Activated T-cell treated with anti-CD3 and anti-CD28 coated beads for 1 hour (primary cell): Measurements from ENCODE around the gene HSD3B2.

Experiments used
- DNase-seq: peaks from one replicate; pipeline ENCODE4 v3.0.0-alpha.2; 2020; ENCODE audit warnings: low read depth

Gene HSD3B2

DNA sequence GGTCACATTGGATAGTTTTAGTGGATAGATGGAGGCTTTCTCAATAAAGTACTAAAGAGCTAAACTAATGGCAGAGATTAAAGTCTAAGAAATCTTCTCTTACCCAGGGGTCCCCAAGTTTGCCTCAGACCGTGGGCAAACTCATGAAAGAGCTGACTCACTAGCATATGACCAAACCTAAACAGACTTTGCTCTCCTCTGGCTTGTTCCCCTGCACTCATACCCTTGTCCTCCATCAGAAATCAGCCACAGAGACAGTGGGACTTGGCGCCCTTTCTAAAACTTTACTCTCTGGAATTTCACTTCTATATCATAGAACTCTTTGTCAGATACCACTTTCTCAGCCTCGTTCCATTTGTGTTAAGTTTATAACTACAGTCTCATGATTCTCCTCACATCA is 17.0 kb upstream of the HSD3B2 start:
- no peak for DNase-seq

DNA sequence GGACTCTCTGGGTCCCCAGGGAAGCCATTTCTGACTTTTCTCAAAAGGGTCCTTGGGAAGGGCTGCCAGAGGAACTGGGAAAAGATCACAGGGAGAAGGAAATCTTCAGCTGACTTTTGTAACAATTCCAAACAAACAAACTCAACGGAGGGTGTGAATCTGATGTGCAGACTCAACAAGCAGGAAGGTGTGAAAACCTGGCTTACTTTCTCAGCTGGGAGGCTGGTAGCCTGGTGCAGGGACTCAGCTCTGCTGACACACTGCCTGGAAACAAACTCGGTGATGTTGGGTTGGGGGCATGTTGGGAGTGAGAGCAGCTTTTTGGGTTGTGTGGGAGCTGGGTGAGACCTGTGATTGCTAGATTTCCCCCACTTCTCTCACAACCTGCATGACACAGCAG is 10.2 kb upstream of the HSD3B2 start:
- DNase-seq, result no peak

GRCh38 chr1:119409731-119410130 is 5.2 kb upstream of the HSD3B2 start:
- DNase-seq, result no peak

GRCh38 chr1:119410961-119411360 is 4.0 kb upstream of the HSD3B2 start:
- DNase-seq, result no peak

DNA sequence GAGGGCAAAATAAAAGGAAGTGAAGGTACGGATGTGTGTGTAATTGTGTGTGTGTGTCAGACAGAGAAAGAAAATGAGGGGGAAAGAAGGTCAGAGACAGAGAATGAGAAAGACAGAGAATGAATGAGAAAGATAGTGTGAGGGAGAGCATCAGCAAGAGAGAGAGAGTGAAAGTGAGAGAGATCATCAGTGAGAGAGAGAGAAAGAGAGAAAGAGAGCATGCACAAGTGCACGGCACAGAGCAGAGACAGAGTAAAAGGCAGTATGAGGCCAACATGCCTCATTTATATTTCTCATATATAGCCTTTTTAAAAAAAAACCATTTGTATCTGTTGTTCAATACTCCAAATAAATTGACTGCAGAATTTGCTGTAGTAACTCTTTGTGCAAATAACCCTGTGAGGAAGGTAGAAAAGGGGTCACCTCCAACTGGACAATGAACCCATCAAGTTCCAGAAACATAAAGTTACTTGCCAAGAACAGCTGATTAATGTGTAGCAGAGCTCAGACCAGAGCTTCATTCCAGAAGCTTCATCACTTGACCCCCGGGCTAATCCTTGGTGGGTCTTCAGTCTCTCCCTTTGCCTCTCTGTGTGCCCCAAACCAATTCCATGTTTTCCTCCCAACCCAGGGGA is 1.2 kb downstream of the HSD3B2 start:
- no peak for DNase-seq

GRCh38 chr1:119419109-119419508 is 4.2 kb downstream of the HSD3B2 start:
- DNase-seq, result no peak

- DNase-seq, result no peak
Observed at GRCh38 chr1:119420638-119421037, 5.7 kb downstream of the HSD3B2 start.

GRCh38 chr1:119422631-119423030 is 7.7 kb downstream of the HSD3B2 start:
- no peak for DNase-seq

GRCh38 chr1:119428991-119429390 is 14.0 kb downstream of the HSD3B2 start:
- DNase-seq, result no peak

DNA sequence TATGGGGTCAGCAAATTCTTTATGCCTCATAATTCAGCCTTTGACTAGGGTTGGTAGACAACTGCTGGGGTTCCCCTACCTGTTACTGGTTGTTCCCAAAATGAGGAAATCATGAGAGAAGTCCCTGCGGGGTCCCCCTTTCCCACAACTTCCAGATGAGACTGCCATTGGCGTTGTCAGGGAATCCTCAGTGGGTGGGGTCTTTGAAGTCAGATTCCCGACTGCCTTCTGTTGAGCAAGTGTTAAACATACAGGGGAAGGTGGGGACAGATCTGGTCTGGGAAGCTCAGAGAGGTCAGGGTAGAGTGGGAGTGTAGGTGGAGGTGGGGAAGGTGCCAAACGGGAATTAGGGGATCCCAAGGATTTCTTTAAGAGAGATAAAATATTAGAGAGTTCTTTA is 14.7 kb downstream of the HSD3B2 start:
- no peak for DNase-seq

GRCh38 chr1:119430486-119430885 is 15.5 kb downstream of the HSD3B2 start:
- DNase-seq, result no peak

DNA sequence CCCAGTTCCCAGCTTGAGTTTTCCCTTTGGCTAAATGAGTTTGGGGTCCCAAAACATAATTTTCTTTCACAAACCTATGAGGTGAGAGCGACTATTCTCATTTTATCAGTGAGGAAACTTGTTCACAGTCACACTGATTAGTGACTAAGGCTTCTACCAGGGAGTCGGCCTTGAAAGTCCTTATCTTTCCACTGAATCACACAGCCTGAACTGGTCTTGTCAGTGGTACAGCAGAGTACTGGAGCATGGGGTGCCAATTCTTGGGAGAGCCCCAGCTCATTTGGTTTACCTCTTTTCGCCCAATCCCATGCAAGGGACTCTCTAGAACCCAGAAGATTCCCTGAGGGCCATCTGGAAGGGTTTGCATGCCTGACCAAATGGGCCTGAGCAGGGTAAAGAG is 16.9 kb downstream of the HSD3B2 start:
- DNase-seq, result no peak

GRCh38 chr1:119435052-119435451 is 20.1 kb downstream of the HSD3B2 start:
- no peak for DNase-seq

- no peak for DNase-seq
Observed at GRCh38 chr1:119438761-119439160, 23.8 kb downstream of the HSD3B2 start.

DNA sequence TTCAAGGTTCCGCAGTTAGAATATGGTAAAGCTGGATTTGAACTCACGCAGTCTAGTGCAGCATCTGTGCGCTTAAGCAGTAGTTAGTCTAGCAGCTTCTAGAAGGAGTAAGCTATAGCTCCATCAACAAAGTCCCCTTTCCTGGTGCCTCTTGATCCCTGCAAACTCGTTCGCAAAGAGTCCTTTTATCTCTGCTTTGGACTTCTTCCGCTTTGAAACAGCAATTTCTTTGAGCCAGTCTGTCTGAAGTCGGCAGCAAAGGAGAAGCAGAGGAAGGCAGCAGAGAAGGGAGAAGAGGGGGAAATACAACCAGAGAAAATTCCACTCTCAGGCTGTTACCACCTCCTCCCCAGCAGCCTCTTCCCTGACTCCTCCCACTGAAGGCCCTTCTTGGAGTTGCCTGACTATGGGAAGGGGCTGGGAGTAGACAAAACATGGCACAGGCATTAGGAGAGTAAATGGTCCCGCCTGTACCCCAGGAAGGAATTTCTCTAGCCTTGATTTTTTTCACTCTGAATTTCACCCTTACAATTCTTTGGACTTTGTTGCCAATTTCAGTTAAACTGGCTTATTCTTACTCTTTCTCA is 25.9 kb downstream of the HSD3B2 start:
- no peak for DNase-seq

DNA sequence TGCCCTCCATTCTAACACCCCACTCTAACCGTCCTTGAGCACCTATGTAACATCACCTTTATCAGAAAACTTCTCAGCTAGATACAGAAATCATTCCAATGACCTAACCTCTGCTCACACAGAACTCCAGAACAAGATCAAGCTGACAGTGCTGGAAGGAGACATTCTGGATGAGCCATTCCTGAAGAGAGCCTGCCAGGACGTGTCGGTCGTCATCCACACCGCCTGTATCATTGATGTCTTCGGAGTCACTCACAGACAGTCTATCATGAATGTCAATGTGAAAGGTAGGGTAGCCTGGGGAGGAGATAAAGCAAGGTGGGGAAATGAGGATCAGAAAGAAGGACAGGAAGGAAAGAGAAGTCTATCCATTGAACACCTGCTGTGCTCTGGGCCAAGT is 27.8 kb downstream of the HSD3B2 start:
- DNase-seq, result no peak

- DNase-seq, result no peak
Observed at GRCh38 chr1:119446321-119446720, 31.4 kb downstream of the HSD3B2 start.

GRCh38 chr1:119447344-119448126 is 32.6 kb downstream of the HSD3B2 start:
- no peak for DNase-seq

DNA sequence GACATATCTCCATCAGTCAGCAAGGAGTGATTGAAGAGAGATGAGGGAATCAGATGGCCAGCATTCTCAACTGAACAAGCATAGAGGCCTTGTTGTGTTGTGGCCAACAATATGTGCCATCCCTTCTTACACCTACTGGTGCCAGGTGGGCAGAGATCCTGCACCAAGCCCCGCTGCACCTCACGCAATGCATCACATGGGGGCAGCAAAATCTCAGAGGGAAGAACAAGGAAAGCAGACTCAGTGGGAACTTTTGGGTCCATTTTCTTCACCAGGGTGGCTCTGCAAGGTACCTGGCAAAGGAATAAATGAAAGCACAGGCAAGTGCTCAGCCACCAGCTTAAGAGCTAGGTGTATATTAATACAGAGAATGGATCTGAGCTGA is 33.2 kb downstream of the HSD3B2 start:
- DNase-seq, result no peak

DNA sequence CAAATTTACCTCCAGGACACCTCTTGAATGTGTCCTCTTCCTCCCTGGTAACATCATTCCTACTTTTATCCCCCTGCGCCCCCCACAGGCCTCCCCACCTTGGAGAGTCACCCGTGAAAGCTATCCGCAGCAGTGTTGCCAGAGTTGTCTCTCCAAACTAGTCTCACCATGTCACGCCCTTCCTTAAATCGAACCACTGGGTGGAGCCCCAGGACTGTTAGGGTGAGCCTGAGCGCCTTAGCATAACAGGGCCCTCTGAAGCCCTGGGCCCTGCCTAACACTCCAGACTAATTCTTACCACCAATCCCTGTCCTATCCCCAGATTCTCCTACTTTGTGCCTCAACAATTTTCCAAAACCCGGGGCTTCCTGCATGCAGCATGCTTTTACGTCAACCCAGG is 35.0 kb downstream of the HSD3B2 start:
- DNase-seq, result no peak

DNA sequence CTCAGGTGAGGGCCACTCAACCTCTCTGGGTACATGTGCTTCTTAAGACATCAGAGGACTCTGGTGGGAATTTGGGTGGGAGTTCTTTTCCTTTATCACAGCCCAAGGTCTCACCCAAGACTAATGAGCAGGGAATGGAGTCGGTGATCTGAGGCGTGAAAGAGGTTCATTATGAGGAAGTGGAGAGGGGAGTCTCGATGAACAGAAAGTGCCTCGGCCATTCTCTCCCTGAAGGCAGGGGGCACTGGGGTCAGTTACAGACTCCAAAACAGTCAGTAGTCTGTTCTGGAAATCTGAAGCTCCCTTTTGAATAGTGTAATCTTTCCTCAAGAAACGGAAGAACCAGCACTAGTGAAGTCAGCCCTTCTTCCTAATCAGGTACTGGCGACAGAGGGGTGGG is 36.2 kb downstream of the HSD3B2 start:
- DNase-seq, result no peak

DNA sequence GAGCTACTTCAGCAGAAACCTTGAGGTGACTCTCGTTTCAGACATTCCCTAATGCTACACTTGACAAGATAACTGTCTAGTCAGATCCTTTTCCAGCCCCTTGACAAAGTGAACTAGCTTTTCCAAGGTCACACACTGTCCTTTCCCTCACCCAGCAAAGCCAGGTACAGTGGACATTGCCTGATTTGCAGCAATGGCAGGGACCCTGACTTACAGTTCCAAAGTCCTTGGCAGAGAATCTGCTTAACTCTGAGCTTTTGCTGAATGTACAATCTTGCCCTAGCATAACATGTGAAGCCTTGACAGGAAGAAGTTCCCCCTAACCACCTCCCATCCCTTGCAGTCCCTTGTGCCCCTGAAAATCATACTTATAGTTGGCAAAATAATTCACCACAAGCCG is 37.1 kb downstream of the HSD3B2 start:
- no peak for DNase-seq

- DNase-seq, result no peak
Observed at GRCh38 chr1:119453021-119453420, 38.1 kb downstream of the HSD3B2 start.

- DNase-seq, result no peak
Observed at GRCh38 chr1:119462964-119463363, 48.0 kb downstream of the HSD3B2 start.
